HCT116 (cell line): ENCODE measurements around the gene DOCK2. TPM values are rescaled to one million over a fixed set of nuclear protein-coding genes. Genes with fewer than 3 reads are reported as not detected.

ENCODE experiments used
- ATAC-seq: fragments of 200-7000 bp; cut with Tn5 transposase; 2 replicates; pipeline ENCODE4 v1.9.1; 2020; ENCODE audit warnings: mild to moderate bottlenecking, moderate library complexity
- BruUV-seq: library from RNA; stranded (reverse); fragments of 400-500 nt; replicated peaks from 2 replicates; lab custom pipeline; 2021; lab: Mats Ljungman, UMichigan
- CTCF ChIA-PET: fragments of 300-600 bp; sonication (Branson Sonifier 250); formaldehyde crosslinking; loops from one replicate; lab custom pipeline; 2021; ENCODE audit warnings: antibody characterized with exemption; lab: Charles Lee
- POLR2A ChIA-PET: fragments of 300-600, 350-600 bp; sonication (Branson Sonifier 250); formaldehyde crosslinking; loops from one replicate; lab custom pipeline; 2021; ENCODE audit warnings: antibody characterized with exemption; lab: Charles Lee
- RAD21 ChIA-PET, 2 experiments: fragments of 300-600 bp; sonication (Branson Sonifier 250); formaldehyde crosslinking; loops; one replicate each; lab custom pipeline; 2023; ENCODE audit warnings: low total read pairs in 2 of 2; ENCODE audit not compliant: uncharacterized antibody in 2 of 2, unreplicated experiment in 2 of 2, low non-redundant PET in 1 of 2; lab: Charles Lee
- DNase-seq: peaks from one replicate; pipeline ENCODE4 v3.0.0-alpha.2; 2010; ENCODE audit warnings: low read depth, low spot score
- H2AFZ ChIP-seq: fragments of 200-600 bp; shearing (Covaris generic), sonication (generic); 2 replicates; pipeline ENCODE4 v1.6.1; 2017; ENCODE audit warnings: low read depth, mixed run types, mixed read lengths, antibody characterized with exemption, low read length; ENCODE audit not compliant: poor library complexity, severe bottlenecking
- H3K27ac ChIP-seq: 2 replicates; pipeline ENCODE4 v1.5.1; 2012; ENCODE audit warnings: low read depth, low read length
- H3K27me3 ChIP-seq: fragments of 200-600 bp; sonication (generic); 2 replicates; pipeline ENCODE4 v1.6.1; 2016; ENCODE audit warnings: mixed run types, low read length, mixed read lengths; ENCODE audit not compliant: insufficient read depth
- H3K36me3 ChIP-seq, 2 experiments: fragments of 200-500 bp in 1 of 2; fragments of 200-600 bp in 1 of 2; sonication (Bioruptor generic) in 1 of 2; sonication (generic) in 1 of 2; 2 replicates each; pipeline versions ENCODE4 v1.5.1 to v1.6.1; 2014 to 2016; ENCODE audit warnings: low read length in 2 of 2, inconsistent platforms in 1 of 2, mixed read lengths in 1 of 2, mixed run types in 1 of 2; ENCODE audit not compliant: insufficient read depth in 2 of 2, control insufficient read depth in 1 of 2
- H3K4me1 ChIP-seq, 2 experiments: fragments of 200-600 bp in 1 of 2; sonication (generic) in 1 of 2; 2 replicates each; pipeline versions ENCODE4 v1.5.1 to v1.6.1; 2012 to 2017; ENCODE audit warnings: low read length in 2 of 2, inconsistent platforms in 1 of 2, mild to moderate bottlenecking in 1 of 2, mixed read lengths in 1 of 2, mixed run types in 1 of 2, moderate library complexity in 1 of 2; ENCODE audit not compliant: insufficient read depth in 2 of 2, control insufficient read depth in 1 of 2
- H3K4me2 ChIP-seq: fragments of 200-600 bp; sonication (generic); 2 replicates; pipeline ENCODE4 v1.6.1; 2017; ENCODE audit warnings: mixed run types, low read length, mixed read lengths
- H3K4me3 ChIP-seq, 2 experiments: fragments of 200-600 bp in 1 of 2; sonication (generic) in 1 of 2; replicated peaks in 1 of 2; 2 replicates each; pipeline ENCODE4 v1.5.1; 2011 to 2016; ENCODE audit warnings: low read length in 2 of 2, control low read depth in 1 of 2, low read depth in 1 of 2, mild to moderate bottlenecking in 1 of 2, mixed read lengths in 1 of 2, mixed run types in 1 of 2
- H3K79me2 ChIP-seq: fragments of 200-600 bp; sonication (generic); 2 replicates; pipeline ENCODE4 v1.6.1; 2017; ENCODE audit warnings: mild to moderate bottlenecking, mixed run types, low read length, moderate library complexity, mixed read lengths; ENCODE audit not compliant: insufficient read depth
- H3K9ac ChIP-seq: fragments of 200-600 bp; sonication (generic); 2 replicates; pipeline ENCODE4 v1.6.1; 2016; ENCODE audit warnings: low read length, mixed read lengths
- H3K9me2 ChIP-seq: fragments of 200-600 bp; sonication (generic), shearing (Covaris generic); 2 replicates; pipeline ENCODE4 v1.6.1; 2017; ENCODE audit warnings: mixed run types, mild to moderate bottlenecking, moderate library complexity; ENCODE audit not compliant: insufficient read depth
- H3K9me3 ChIP-seq, 2 experiments: fragments of 200-500 bp in 1 of 2; fragments of 200-600 bp in 1 of 2; sonication (Bioruptor generic) in 1 of 2; sonication (generic) in 1 of 2; 2 replicates each; pipeline ENCODE4 v1.6.1; 2014 to 2017; ENCODE audit warnings: low read length in 2 of 2, mixed read lengths in 2 of 2, inconsistent platforms in 1 of 2, low read depth in 1 of 2, mild to moderate bottlenecking in 1 of 2, mixed run types in 1 of 2, moderate library complexity in 1 of 2; ENCODE audit not compliant: control insufficient read depth in 1 of 2, insufficient read depth in 1 of 2
- H4K20me1 ChIP-seq: fragments of 200-600 bp; sonication (generic), shearing (Covaris generic); 2 replicates; pipeline ENCODE4 v1.6.1; 2017; ENCODE audit warnings: mixed run types, mild to moderate bottlenecking, moderate library complexity; ENCODE audit not compliant: insufficient read depth
- CBX3 ChIP-seq: IDR thresholded peaks from 2 replicates; pipeline ENCODE4 v1.6.1; 2012; ENCODE audit warnings: low read depth
- CEBPB ChIP-seq: IDR thresholded peaks from 2 replicates; pipeline ENCODE4 v1.6.1; 2012; ENCODE audit warnings: low read depth
- CTCF ChIP-seq, 3 experiments: fragments of 200-600 bp in 1 of 3; sonication (generic) in 1 of 3; IDR thresholded peaks in 2 of 3; conservative IDR thresholded peaks in 1 of 3; 2 replicates each; pipeline ENCODE4 v1.5.1; 2012 to 2017; ENCODE audit warnings: low read depth in 2 of 3, low read length in 2 of 3, antibody characterized with exemption in 1 of 3, borderline replicate concordance in 1 of 3, control low read depth in 1 of 3, mild to moderate bottlenecking in 1 of 3, mixed read lengths in 1 of 3, mixed run types in 1 of 3, moderate library complexity in 1 of 3; ENCODE audit not compliant: insufficient read depth in 1 of 3
- ELF1 ChIP-seq: IDR thresholded peaks from 2 replicates; pipeline ENCODE4 v1.6.1; 2012; ENCODE audit warnings: low read depth, borderline replicate concordance
- EZH2phosphoT487 ChIP-seq: fragments of 200-600 bp; IDR thresholded peaks from 2 replicates; pipeline ENCODE4 v1.6.1; 2018; ENCODE audit warnings: antibody characterized with exemption, borderline replicate concordance
- FOSL1 ChIP-seq: IDR thresholded peaks from 2 replicates; pipeline ENCODE4 v1.6.1; 2012; ENCODE audit warnings: low read depth
- JUND ChIP-seq: IDR thresholded peaks from 2 replicates; pipeline ENCODE4 v1.6.1; 2012
- POLR2A ChIP-seq: IDR thresholded peaks from 2 replicates; pipeline ENCODE4 v1.7.0; 2011; ENCODE audit warnings: borderline replicate concordance; ENCODE audit not compliant: insufficient read depth, insufficient read length; ENCODE audit errors: extremely low read depth
- POLR2AphosphoS5 ChIP-seq: IDR thresholded peaks from 2 replicates; pipeline ENCODE4 v1.6.1; 2011; ENCODE audit warnings: mild to moderate bottlenecking, low read depth, low read length, moderate library complexity
- RAD21 ChIP-seq: IDR thresholded peaks from 2 replicates; pipeline ENCODE4 v1.6.1; 2012; ENCODE audit warnings: low read depth, mild to moderate bottlenecking
- SIN3A ChIP-seq: IDR thresholded peaks from 2 replicates; pipeline ENCODE4 v1.6.1; 2012; ENCODE audit warnings: low read depth
- SRF ChIP-seq: IDR thresholded peaks from 2 replicates; pipeline ENCODE4 v1.6.1; 2012; ENCODE audit warnings: low read depth
- TCF7L2 ChIP-seq: IDR thresholded peaks from 2 replicates; pipeline ENCODE4 v1.7.0; 2011; ENCODE audit warnings: borderline replicate concordance, inconsistent platforms; ENCODE audit not compliant: insufficient read depth, insufficient read length; ENCODE audit errors: extremely low read depth
- YY1 ChIP-seq: IDR thresholded peaks from 2 replicates; pipeline ENCODE4 v1.6.1; 2011; ENCODE audit warnings: low read length, low read depth, moderate library complexity, mild to moderate bottlenecking; ENCODE audit not compliant: insufficient replicate concordance; ENCODE audit errors: extremely low read depth
- intact Hi-C: fragments of 100-400 bp; cut with micrococcal nuclease; formaldehyde crosslinking; loops from 2 replicates; pipeline ENCODE4 v1.10.0; 2022
- total RNA-seq: library from RNA; stranded (reverse); gene quantifications from one replicate; pipeline ENCODE4 v1.2.1, GENCODE V29; 2021; ENCODE audit not compliant: unreplicated experiment

Gene DOCK2
- total RNA-seq, 1 experiment from 2014 or later = 0.89 TPM

- no peak overlapping the region for H3K4me3 ChIP-seq
- H3K4me2 ChIP-seq = no peak overlapping the region
- H3K27ac ChIP-seq = no peak overlapping the region
- H3K4me1 ChIP-seq = no peaks in the 10 kb centered on the region
- H3K79me2 ChIP-seq = no peaks in the 10 kb centered on the region
- RAD21 ChIA-PET = no interaction called here
- no peak for DNase-seq
- no TSS peak for BruUV-seq
- no peaks in the 10 kb centered on the region for H4K20me1 ChIP-seq
- no peak for ATAC-seq
- H3K9ac ChIP-seq = no peak overlapping the region
- no peak for TF ChIP-seq POLR2AphosphoS5
- no peak for TF ChIP-seq TCF7L2
- no peak for TF ChIP-seq CBX3
- TF ChIP-seq RAD21 = no peak
- no peak for TF ChIP-seq FOSL1
- no peak for TF ChIP-seq SRF
- no peak for TF ChIP-seq EZH2phosphoT487
- TF ChIP-seq SIN3A = no peak
- no peak for TF ChIP-seq CTCF (IDR thresholded peaks at IDR 0.05 in 2 of 3, conservative IDR thresholded peaks at IDR 0.05 in 1 of 3; ENCODE audit: borderline replicate concordance in 1 of 3, insufficient read depth in 1 of 3, low read depth in 2 of 3, low read length in 2 of 3)
- TF ChIP-seq POLR2A = no peak
- no peak for TF ChIP-seq CEBPB
- TF ChIP-seq JUND = no peak
- no peak for TF ChIP-seq YY1
- no peak for TF ChIP-seq ELF1
- H3K9me3 ChIP-seq = no peaks in the 10 kb centered on the region
- no peak overlapping the region for H2AFZ ChIP-seq
- H3K9me2 ChIP-seq = no peaks in the 10 kb centered on the region
- intact Hi-C loops = no loop called here
- CTCF ChIA-PET = no interaction called here
- POLR2A ChIA-PET = no interaction called here
- H3K27me3 ChIP-seq = peaks cover 14% of the 10 kb centered on the region; the same call in 1 of the 2 replicates
- no peaks in the 10 kb centered on the region for H3K36me3 ChIP-seq
Observed at GRCh38 chr5:169945831-169946261, 308.8 kb downstream of the DOCK2 start.
